Ishikawa (cell line): ENCODE results near the gene CCSER1.

Source experiments
- EGR1 ChIP-seq: IDR thresholded peaks from 2 replicates; pipeline ENCODE4 v1.6.1; 2012
- EP300 ChIP-seq: IDR thresholded peaks from 2 replicates; pipeline ENCODE4 v1.6.1; 2012; ENCODE audit warnings: borderline replicate concordance
- FOXM1 ChIP-seq: IDR thresholded peaks from 2 replicates; pipeline ENCODE4 v1.6.1; 2012; ENCODE audit warnings: low read depth, borderline replicate concordance
- NFIC ChIP-seq: IDR thresholded peaks from 2 replicates; pipeline ENCODE4 v1.6.1; 2012
- RAD21 ChIP-seq: IDR thresholded peaks from 2 replicates; pipeline ENCODE4 v1.6.1; 2012; ENCODE audit warnings: low read depth
- REST ChIP-seq: IDR thresholded peaks from 2 replicates; pipeline ENCODE4 v1.6.1; 2012; ENCODE audit warnings: low read depth, mild to moderate bottlenecking
- TAF1 ChIP-seq: IDR thresholded peaks from 2 replicates; pipeline ENCODE4 v1.6.1; 2012; ENCODE audit warnings: low read depth, mild to moderate bottlenecking
- TEAD4 ChIP-seq: IDR thresholded peaks from 2 replicates; pipeline ENCODE4 v1.6.1; 2012
- YY1 ChIP-seq: IDR thresholded peaks from 2 replicates; pipeline ENCODE4 v1.6.1; 2012; ENCODE audit warnings: low read depth
- ZBTB7A ChIP-seq: IDR thresholded peaks from 2 replicates; pipeline ENCODE4 v1.6.1; 2012; ENCODE audit warnings: low read depth
- TF ChIP-seq, protein P1 (sequence below): IDR thresholded peaks from 2 replicates; pipeline ENCODE4 v1.6.1; 2012

- TF ChIP-seq YY1 (no peak), FOXM1 (no peak), ZBTB7A (no peak), EP300 (no peak), EGR1 (no peak), TAF1 (no peak), NFIC (no peak), RAD21 (no peak), REST (no peak), TEAD4 (no peak)
- TF ChIP-seq, protein P1, sequence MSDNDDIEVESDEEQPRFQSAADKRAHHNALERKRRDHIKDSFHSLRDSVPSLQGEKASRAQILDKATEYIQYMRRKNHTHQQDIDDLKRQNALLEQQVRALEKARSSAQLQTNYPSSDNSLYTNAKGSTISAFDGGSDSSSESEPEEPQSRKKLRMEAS, result no peak
Measured at GRCh38 chr4:90621080-90621479, 493.9 kb downstream of the CCSER1 start.
